Tibial nerve (tissue), 4 donors: Measurements from ENCODE around the gene AKAP6.

Experiments
- EP300 ChIP-seq, 2 donors: sonication (generic); formaldehyde crosslinking; IDR thresholded peaks; one replicate each; pipeline ENCODE4 v1.6.1; 2017; ENCODE audit warnings: antibody characterized with exemption in 2 of 2, mild to moderate bottlenecking in 1 of 2
- POLR2A ChIP-seq, 2 donors: fragments of 450-650 bp; IDR thresholded peaks; one replicate each; pipeline ENCODE4 v1.6.1; 2017; ENCODE audit warnings: antibody characterized with exemption in 2 of 2, mild to moderate bottlenecking in 2 of 2, moderate library complexity in 2 of 2
- TF ChIP-seq, protein P1 (sequence below), 5 experiments: fragments of 200-600 bp in 3 of 5; fragments of 450-650 bp in 2 of 5; sonication (generic) in 3 of 5; IDR thresholded peaks; one replicate each; pipeline ENCODE4 v1.5.1; 2016 to 2019; ENCODE audit warnings: antibody characterized with exemption in 5 of 5, mild to moderate bottlenecking in 3 of 5, moderate library complexity in 2 of 5

DNA sequence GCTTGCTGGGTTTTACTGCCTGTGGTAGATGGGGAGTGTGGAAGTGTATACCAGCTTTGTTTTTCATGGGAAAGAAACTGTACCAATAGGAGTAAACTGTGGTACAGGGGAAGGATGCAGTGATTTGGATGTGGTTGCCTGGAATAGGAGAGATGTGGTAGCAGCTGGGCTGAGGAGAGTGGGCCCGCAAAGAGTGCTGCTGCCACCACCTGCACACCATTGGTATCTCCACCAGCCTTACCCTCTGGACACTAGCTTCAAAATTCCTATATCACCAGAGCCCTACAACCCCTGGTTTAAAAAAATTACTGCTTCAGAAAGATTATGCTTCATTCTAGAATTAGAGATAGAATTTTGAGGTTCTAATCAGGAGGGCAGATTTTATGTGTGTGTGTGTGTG is 53.6 kb downstream of the AKAP6 start:
- TF ChIP-seq, protein P1, sequence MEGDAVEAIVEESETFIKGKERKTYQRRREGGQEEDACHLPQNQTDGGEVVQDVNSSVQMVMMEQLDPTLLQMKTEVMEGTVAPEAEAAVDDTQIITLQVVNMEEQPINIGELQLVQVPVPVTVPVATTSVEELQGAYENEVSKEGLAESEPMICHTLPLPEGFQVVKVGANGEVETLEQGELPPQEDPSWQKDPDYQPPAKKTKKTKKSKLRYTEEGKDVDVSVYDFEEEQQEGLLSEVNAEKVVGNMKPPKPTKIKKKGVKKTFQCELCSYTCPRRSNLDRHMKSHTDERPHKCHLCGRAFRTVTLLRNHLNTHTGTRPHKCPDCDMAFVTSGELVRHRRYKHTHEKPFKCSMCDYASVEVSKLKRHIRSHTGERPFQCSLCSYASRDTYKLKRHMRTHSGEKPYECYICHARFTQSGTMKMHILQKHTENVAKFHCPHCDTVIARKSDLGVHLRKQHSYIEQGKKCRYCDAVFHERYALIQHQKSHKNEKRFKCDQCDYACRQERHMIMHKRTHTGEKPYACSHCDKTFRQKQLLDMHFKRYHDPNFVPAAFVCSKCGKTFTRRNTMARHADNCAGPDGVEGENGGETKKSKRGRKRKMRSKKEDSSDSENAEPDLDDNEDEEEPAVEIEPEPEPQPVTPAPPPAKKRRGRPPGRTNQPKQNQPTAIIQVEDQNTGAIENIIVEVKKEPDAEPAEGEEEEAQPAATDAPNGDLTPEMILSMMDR (IDR thresholded peaks at IDR 0.05) = peak in 1 of 5 experiments; percentile 11
- TF ChIP-seq POLR2A (IDR thresholded peaks at IDR 0.05) (no peak), EP300 (IDR thresholded peaks at IDR 0.05) (no peak)
